ENCODE results near the gene CALR.
"Not testable (repeated sequence)": the region's sequence is repeated elsewhere in the genome, so short reads cannot be mapped to it uniquely, and the experiment has no call there.

The CALR gene

GRCh38 chr19:12952488-12953137 is 14.2 kb downstream of the CALR start:
- peak in 2 of 14 donors; percentile 47 to 86 for DNase-seq

DNA sequence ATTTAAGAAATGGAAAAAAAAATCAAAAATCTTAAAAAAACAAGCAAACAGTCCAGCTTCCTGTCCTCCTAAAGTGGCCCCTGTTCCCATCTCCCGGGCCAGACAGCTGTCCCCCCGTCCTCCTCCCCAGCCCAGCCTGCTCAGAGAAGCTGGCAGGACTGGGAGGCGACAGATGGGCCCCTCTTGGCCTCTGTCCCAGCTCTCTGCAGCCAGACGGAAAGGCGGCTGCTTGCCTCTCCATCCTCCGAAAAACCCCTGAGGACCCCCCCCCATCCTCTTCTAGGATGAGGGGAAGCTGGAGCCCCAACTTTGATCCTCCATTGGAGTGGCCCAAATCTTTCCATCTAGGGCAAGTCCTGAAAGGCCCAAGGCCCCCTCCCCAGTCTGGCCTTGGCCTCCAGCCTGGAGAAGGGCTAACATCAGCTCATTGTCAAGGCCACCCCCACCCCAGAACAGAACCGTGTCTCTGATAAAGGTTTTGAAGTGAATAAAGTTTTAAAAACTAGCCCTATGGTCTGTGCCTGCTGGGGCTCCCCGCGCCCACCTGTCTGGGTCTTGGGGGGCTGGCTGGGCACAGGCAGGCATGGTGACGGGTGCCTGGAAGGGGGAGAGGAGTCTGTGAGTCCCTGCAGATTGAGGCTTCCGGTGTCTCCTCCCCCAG is 14.9 kb downstream of the CALR start:
- DNase-seq, result peak in 10 of 14 donors; percentile 21 to 86 (median 38)

DNA sequence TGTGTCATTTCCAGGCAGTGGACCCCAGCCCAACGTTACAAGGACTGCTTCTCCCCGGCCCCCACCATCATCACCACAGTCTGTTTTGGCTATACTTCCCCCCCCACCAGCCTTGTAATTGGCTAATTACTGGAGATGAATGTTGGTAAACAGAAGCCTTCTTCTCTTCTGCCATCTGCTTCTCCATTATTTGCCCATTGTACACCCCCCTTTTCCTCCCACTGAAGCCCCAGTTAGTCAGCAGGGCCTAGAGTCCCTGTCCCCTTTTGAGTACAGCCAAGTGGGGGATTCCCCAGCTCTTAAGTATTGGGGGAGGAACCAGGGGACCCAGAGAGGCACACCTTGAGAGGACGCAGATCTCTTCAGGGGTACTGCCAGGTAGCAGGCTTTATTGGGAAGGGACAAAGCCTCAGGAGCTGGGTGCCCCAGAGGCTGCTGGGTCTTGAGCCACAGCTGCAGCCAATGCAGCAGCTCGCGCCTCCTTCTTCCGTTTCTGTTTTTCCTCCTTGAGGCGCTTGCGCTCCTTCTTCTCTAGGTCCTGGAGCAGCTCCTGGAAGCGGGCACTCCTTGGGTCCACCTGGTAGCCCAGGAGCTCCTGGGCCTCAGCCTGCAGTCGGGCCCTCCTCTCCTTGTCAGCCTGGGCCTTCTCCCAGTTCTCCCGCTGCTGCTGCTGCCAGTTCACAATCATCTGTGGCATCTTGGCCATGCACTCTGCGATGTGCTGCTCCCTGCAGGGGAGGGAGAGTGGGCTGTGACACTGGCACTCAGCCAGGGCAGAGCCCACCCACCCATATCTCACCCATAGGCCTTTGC is 15.6 kb downstream of the CALR start:
- peak in 1 of 14 donors; percentile 35 for DNase-seq

DNA sequence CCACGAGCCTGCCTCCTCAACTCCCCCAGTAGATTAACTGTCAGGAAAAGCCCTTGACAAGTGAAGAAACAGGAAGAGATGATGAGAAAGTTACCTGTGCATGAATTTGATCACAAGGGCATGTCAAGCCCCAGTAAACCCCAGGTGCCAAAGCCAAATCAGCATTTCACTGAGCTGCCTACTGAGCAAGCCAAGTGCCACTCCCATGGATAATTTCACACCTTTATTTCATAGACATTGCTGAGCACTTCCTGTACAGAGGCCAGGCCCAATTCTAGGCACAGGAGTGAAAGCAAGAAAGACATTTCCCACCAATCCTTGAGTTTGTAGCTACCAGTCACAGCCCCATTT is 16.2 kb downstream of the CALR start:
- no peak for DNase-seq

- not testable (repeated sequence) for DNase-seq
Measured at GRCh38 chr19:12955575-12955974, 17.2 kb downstream of the CALR start.

GRCh38 chr19:12955996-12956395 is 17.6 kb downstream of the CALR start:
- DNase-seq, result no peak

GRCh38 chr19:12956446-12957388 is 18.3 kb downstream of the CALR start, which contains the start of gene GADD45GIP1:
GADD45GIP1 (minus strand) TSS chr19:12957223; CDS start chr19:12957212, 11 bp downstream.
- peak in 12 of 14 donors; percentile 5 to 68 (median 44) for DNase-seq

DNA sequence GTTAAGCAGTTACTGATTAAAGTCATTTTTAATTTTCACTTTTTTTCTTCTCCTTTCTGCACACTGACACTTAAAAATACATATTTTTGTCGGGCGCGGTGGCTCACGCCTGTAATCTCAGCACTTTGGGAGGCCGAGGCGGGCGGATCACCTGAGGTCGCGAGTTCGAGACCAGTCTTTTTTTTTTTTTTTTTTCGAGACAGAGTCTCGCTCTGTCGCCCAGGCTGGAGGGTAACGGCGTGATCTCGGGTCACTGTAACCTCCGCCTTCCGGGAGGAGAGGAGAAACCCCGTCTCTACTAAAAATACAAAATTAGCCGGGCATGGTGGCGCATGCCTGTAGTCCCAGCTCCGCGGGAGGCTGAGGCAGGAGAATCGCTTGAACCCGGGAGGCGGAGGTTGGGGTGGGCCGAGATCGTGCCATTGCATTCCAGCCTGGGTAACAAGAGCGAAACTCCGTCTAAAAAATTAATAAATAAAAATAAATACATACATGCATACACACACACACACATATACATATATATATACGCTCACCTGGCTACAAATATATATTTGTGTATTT is 19.1 kb downstream of the CALR start:
- DNase-seq, result not testable (repeated sequence)

DNA sequence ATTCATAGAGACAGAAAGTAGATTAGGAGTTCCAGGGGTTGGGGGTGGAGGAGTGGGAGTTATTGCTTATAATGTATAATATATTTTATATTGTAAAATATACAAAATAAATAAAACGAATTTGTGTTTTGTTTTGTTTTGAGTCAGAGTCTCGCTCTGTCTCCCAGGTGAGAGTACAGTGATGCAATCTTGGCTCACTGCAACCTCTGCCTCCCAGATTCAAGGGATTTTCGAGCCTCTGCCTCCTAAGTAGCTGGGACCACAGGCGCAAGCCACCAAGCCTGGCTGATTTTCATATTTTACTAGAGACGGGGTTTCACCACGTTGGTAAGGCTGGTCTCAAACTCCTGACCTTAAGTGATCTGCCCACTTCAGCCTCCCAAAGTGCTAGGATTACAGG is 21.1 kb downstream of the CALR start:
- no peak for DNase-seq

DNA sequence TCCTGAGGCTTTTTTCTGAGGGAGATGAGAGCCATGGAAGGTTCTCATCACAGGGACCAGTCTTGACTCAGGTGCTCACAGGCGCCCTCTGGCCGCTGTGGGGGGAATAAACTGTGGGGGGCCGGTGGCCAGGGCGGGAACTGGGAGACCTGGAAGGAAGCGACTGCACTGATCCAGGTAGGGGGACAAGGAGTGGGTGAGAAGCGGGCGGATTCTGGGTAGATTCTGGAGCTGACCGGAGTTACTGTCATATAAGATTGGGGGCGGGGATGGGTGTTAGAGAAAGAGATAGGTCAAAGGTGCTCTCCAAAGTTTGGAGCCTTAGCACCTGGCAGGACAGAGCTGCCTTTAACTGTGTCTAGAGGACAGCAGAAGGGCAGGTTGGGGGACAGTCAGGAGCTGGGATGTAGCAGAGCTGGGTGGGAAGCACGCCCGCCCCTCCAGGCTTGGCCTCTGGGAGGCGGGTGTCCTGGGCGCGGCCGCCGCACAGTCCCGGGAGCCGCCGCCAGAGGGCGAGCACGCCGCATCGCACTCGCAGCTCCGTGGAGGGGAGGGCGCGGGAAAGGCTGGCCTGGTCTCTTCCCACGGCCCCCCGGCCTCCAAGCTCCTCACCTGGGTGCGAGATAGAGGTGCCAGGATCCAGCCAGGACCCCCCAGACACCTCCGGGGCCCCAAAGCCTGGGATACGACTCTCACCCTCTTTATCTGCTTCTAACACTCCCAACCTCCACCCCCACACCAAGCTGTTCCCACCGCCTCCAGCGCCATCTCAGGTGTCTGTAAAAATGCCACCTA is 26.8 kb downstream of the CALR start:
- peak in 12 of 14 donors; percentile 27 to 86 (median 61) for DNase-seq

DNA sequence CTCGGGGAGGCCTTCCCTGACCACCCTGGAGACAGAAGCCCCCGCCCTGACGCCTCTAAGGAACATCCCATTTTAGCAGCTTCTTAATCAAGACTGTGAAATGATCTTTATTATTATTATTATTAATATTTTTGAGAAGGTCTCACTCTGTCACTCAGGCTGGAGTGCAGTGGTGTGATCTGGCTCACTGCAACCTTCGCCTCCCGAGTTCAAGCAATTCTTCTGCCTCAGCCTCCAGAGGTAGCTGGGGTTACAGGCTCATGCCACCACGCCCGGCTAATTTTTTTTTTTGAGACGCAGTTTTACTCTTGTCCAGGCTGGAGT is 27.4 kb downstream of the CALR start:
- no peak for DNase-seq

GRCh38 chr19:12967907-12968306 is 29.5 kb downstream of the CALR start:
- DNase-seq, result no peak

GRCh38 chr19:12969292-12969988 is 31.0 kb downstream of the CALR start, which contains the start of gene DAND5:
DAND5 (plus strand) TSS chr19:12969576; CDS start chr19:12969661, 85 bp downstream.
- DNase-seq, result peak in 9 of 14 donors; percentile 30 to 73 (median 49)

DNA sequence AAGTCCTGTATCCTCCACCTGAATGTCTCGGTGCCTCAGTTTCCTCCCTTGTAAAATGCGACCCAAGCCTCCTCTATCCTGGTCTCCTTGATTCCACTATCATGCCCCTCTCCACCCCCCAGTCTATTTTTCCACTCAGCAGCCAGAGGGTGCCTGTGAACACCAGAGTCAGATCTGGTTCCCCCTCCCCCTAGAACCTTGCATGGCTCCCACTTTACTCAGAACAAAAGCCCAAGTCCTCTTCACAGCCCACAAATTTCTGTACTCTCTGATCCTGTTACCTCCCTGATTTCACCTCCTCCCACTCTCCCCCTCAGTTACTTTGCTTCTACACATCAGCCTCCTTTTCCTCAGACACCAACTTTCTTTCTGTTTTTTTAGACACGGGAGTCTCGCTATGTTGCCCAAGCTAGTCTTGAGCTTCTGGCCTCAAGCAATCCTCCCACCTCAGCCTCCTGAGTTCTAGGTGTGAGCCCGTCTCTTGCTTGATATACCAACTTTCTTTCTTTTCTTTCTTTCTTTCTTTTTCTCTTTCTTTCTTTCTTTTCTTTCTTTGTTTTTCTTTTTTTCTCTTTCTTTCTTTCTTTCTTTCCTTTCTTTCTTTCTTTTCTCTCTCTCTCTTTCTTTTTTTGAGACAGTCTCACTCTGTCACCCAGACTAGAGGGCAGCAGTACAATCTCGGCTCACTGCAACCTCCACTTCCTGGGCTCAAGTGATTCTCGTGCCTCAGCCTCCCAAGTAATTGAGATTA is 31.8 kb downstream of the CALR start:
- no peak for DNase-seq

DNA sequence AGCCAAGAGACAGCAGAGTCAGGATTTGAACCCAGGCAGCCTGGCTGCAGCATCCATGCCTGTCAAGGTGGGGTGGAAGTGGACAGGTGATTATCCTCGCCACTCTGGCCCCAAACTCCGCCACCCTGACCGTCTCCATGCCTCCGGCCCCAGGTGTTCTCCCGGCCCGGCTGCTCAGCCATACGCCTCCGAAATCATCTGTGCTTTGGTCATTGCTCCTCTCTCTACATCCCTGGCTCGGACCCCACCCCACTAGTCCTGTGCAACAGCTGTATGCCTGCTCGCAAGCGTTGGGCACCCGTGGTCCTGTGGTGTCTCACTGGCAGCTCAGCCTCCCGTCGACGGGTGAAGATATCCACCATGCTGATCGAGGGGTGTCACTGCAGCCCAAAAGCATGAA is 34.8 kb downstream of the CALR start:
- no peak for DNase-seq

DNA sequence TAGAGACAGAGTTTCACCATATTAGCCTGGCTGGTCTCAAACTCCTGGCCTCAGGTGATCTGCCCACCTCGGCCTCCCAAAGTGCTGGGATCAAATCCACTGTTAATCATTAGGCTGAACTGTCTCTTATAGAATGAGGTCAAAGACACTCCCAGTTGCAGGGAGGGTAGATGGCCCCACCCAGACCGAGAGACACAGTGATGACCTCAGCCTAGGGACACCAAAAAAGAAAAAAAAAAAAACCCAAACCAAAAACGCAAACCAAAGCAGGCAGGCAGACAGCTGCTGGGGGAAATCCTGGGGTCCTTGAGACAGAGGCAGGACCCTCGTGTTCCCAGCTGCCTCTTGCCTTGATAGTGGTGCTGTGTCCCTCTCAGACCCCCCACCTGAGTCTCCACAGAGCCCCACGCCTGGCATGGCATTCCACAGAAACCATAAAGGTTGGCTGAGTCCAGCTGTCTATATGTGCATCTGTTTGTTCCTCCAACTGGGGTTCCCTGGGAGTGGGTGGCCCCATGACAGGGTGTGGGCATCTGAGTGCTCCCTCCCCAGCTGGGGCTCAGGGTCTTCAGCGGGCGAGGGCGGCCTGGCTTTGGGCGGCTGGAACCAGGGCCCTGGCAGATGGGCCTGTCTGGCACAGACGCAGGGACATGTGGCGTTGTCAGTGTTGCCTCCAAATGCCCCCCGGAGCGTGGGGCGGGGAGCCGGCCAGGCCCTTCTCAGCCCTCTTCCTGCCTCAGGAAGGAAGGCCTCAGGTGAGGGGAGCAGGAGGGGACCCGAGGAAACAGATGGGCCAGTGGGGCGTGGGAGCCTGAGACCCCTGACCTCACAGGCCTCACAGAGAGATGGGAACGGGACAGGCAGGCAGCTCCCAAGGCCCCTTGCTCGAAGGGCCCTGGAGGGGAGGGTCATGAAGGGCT is 36.2 kb downstream of the CALR start:
- peak in 1 of 14 donors; percentile 88 for DNase-seq

DNA sequence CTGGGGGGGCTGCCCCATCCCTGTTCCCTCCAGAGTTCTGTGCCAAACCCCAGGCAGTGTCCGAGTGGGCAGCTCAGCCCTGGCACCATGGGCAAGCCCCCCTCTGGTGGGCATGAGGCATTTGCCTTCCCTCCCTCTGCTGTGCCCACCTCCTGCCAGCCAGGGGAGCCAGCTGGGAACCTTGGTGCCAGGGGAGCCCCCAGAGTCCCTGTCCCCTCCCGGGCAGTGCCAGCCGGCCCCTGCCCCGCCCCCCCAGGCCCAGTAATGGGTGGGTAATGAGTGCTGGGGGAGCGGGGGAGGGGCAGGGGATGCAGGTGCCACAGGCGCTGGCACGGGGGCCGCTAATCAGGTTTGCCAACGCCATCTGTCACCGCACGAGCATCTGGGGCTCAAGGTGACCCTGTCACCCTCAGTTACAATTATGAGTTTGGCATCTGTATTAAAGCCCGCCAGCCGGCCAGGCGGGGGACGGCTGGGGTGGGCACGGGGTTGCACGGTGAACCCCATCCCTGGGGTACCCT is 36.9 kb downstream of the CALR start:
- no peak for DNase-seq

- DNase-seq, result not testable (repeated sequence)
Measured at GRCh38 chr19:12976109-12976508, 37.7 kb downstream of the CALR start.
